Stimulated activated CD4-positive, alpha-beta T cell treated with anti-CD3 and anti-CD28 coated beads, Interleukin-4, amount 100 ng/mL, for 24 hours (primary cell): ENCODE results near the gene GPX5.
"Not testable (repeated sequence)": the region's sequence is repeated elsewhere in the genome, so short reads cannot be mapped to it uniquely, and the experiment has no call there.

Experiments
- DNase-seq: peaks from one replicate; pipeline ENCODE4 v3.0.0-alpha.2; 2020

GPX5 gene

GRCh38 chr6:28525496-28526039 is at the start of gene GPX5:
Gene GPX5, plus strand, starts transcription at chr6:28525881. Its CDS starts 133 bp downstream, at chr6:28526014.
- no peak for DNase-seq

GRCh38 chr6:28478518-28478917 is 47.2 kb upstream of the GPX5 start:
- no peak for DNase-seq

GRCh38 chr6:28480253-28480932 is 45.3 kb upstream of the GPX5 start:
- DNase-seq, result no peak

GRCh38 chr6:28485482-28485881 is 40.2 kb upstream of the GPX5 start:
- DNase-seq, result no peak

- no peak for DNase-seq
These were observed 39.1 kb upstream of the GPX5 start for GRCh38 chr6:28486533-28486932.

- DNase-seq, result no peak
These were observed 38.5 kb upstream of the GPX5 start for GRCh38 chr6:28486988-28487742.

GRCh38 chr6:28488916-28489365 is 36.7 kb upstream of the GPX5 start:
- DNase-seq, result peak; percentile 38

GRCh38 chr6:28489366-28490204 is 36.1 kb upstream of the GPX5 start:
- DNase-seq, result peak; percentile 22

GRCh38 chr6:28490205-28490890 is 35.3 kb upstream of the GPX5 start:
- no peak for DNase-seq

- no peak for DNase-seq
These were observed 33.7 kb upstream of the GPX5 start for GRCh38 chr6:28491984-28492317.

- DNase-seq, result no peak
These were observed 29.4 kb upstream of the GPX5 start for GRCh38 chr6:28496099-28496779.

GRCh38 chr6:28497306-28497705 is 28.4 kb upstream of the GPX5 start:
- no peak for DNase-seq

GRCh38 chr6:28497893-28498292 is 27.8 kb upstream of the GPX5 start:
- DNase-seq, result no peak

GRCh38 chr6:28501259-28501658 is 24.4 kb upstream of the GPX5 start:
- DNase-seq, result no peak

- DNase-seq, result not testable (repeated sequence)
These were observed 23.5 kb upstream of the GPX5 start for GRCh38 chr6:28502136-28502535.

- DNase-seq, result not testable (repeated sequence)
These were observed 22.9 kb upstream of the GPX5 start for GRCh38 chr6:28502709-28503305.

- no peak for DNase-seq
These were observed 19.9 kb upstream of the GPX5 start for GRCh38 chr6:28505733-28506132.

- no peak for DNase-seq
These were observed 18.7 kb upstream of the GPX5 start for GRCh38 chr6:28506807-28507475.

GRCh38 chr6:28511628-28512300 is 13.9 kb upstream of the GPX5 start:
- no peak for DNase-seq

GRCh38 chr6:28512387-28512786 is 13.3 kb upstream of the GPX5 start:
- DNase-seq, result not testable (repeated sequence)
